ENCODE measurements around the gene SLC27A6. TPM values are rescaled to one million over a fixed set of nuclear protein-coding genes. Genes with fewer than 3 reads are reported as not detected.

SLC27A6 gene
- total RNA-seq, 3 donors from 2014 or later = 0.48 to 12.6 (median 4.3) TPM

- H3K4me3 ChIP-seq = no peak overlapping the region
- H3K4me1 ChIP-seq = no peaks in the 10 kb centered on the region
- H3K36me3 ChIP-seq = no peaks in the 10 kb centered on the region
- TF ChIP-seq POLR2A (IDR thresholded peaks at IDR 0.05) (no peak), CTCF (IDR thresholded peaks at IDR 0.05) (no peak), POLR2AphosphoS5 (IDR thresholded peaks at IDR 0.05) (no peak)
- H3K9me3 ChIP-seq = no peaks in the 10 kb centered on the region
- H3K27ac ChIP-seq = no peak overlapping the region
- H3K27me3 ChIP-seq = no peaks in the 10 kb centered on the region
- no peak for DNase-seq (ENCODE audit: low spot score in 2 of 2)
- intact Hi-C loops (cut with DNase I; ENCODE audit: low total_unique reads) = no loop called here
These were observed 115.5 kb downstream of the SLC27A6 start for GRCh38 chr5:129080766-129081165.

GRCh38 chr5:129082225-129083136 lies 117.2 kb downstream of the SLC27A6 start:
- Histone ChIP-seq H3K4me1 (no peaks in the 10 kb centered on the region), H3K27ac (no peak overlapping the region), H3K9me3 (no peaks in the 10 kb centered on the region), H3K27me3 (no peaks in the 10 kb centered on the region), H3K36me3 (no peaks in the 10 kb centered on the region), H3K4me3 (no peak overlapping the region)
- intact Hi-C loops (cut with DNase I; ENCODE audit: low total_unique reads) = no loop called here
- TF ChIP-seq POLR2AphosphoS5 (IDR thresholded peaks at IDR 0.05) (no peak), POLR2A (IDR thresholded peaks at IDR 0.05) (no peak), CTCF (IDR thresholded peaks at IDR 0.05) (no peak)
- DNase-seq (ENCODE audit: low spot score in 2 of 2) = no peak

Other genes with a start within 250 kb of the SLC27A6 start
- gene ISOC1, start 129.3 kb downstream of the SLC27A6 start, total RNA-seq = 10 to 100 TPM; 20.6 to 41.6 (median 23.9) TPM

Measured in breast epithelium (tissue), 4 donors.